ENCODE data around the gene PTN. TPM values are rescaled to one million over a fixed set of nuclear protein-coding genes. Genes with fewer than 3 reads are reported as not detected.
"Not testable (repeated sequence)": the region's sequence is repeated elsewhere in the genome, so short reads cannot be mapped to it uniquely, and the experiment has no call there.

PTN gene
- total RNA-seq, 1 experiment from 2014 or later = 0.35 TPM

- H3K4me1 Mint-ChIP-seq (ENCODE audit: low read depth, unreplicated experiment) = no peaks in the 10 kb centered on the region
- H3K27me3 Mint-ChIP-seq (ENCODE audit: unreplicated experiment) = no peaks in the 10 kb centered on the region
- no TSS peak for BruUV-seq (replicated peaks)
- DNase-seq = no peak
- H3K4me3 Mint-ChIP-seq (ENCODE audit: low read depth, unreplicated experiment) = no peak overlapping the region
- TF ChIP-seq CTCF (IDR thresholded peaks at IDR 0.05; ENCODE audit: unreplicated experiment) = no peak
- intact Hi-C loops (cut with micrococcal nuclease; ENCODE audit: unreplicated experiment) = no loop called here
- no peaks in the 10 kb centered on the region for H3K36me3 Mint-ChIP-seq (ENCODE audit: insufficient read depth, unreplicated experiment)
- peaks cover 7% of the 10 kb centered on the region for H3K9me3 Mint-ChIP-seq (ENCODE audit: low read depth, unreplicated experiment)
- CTCF ChIA-PET = interaction anchor here (0.6 kb wide), 1 partner anchor 67 kb away, joined by 11 read pairs; no protein-coding TSS in a partner anchor
- no peak overlapping the region for H3K27ac Mint-ChIP-seq (ENCODE audit: unreplicated experiment)
Observed at GRCh38 chr7:137241655-137242360, 101.7 kb downstream of the PTN start.

- BruUV-seq (replicated peaks); CTCF ChIA-PET; H3K36me3 Mint-ChIP-seq (ENCODE audit: insufficient read depth, unreplicated experiment); intact Hi-C loops (cut with micrococcal nuclease; ENCODE audit: unreplicated experiment); H3K9me3 Mint-ChIP-seq (ENCODE audit: low read depth, unreplicated experiment); H3K27me3 Mint-ChIP-seq (ENCODE audit: unreplicated experiment); H3K4me1 Mint-ChIP-seq (ENCODE audit: low read depth, unreplicated experiment); DNase-seq; H3K27ac Mint-ChIP-seq (ENCODE audit: unreplicated experiment); H3K4me3 Mint-ChIP-seq (ENCODE audit: low read depth, unreplicated experiment): not testable (repeated sequence)
Observed at GRCh38 chr7:137239186-137239585, 104.3 kb downstream of the PTN start.

- intact Hi-C loops (cut with micrococcal nuclease; ENCODE audit: unreplicated experiment) = no loop called here
- CTCF ChIA-PET = no interaction called here
- TF ChIP-seq CTCF (IDR thresholded peaks at IDR 0.05; ENCODE audit: unreplicated experiment) = no peak
- no peaks in the 10 kb centered on the region for H3K36me3 Mint-ChIP-seq (ENCODE audit: insufficient read depth, unreplicated experiment)
- H3K27ac Mint-ChIP-seq (ENCODE audit: unreplicated experiment) = no peak overlapping the region
- no peak for DNase-seq
- no peaks in the 10 kb centered on the region for H3K4me1 Mint-ChIP-seq (ENCODE audit: low read depth, unreplicated experiment)
- peaks cover 15% of the 10 kb centered on the region for H3K9me3 Mint-ChIP-seq (ENCODE audit: low read depth, unreplicated experiment)
- H3K4me3 Mint-ChIP-seq (ENCODE audit: low read depth, unreplicated experiment) = no peak overlapping the region
- BruUV-seq (replicated peaks) = no TSS peak
- no peaks in the 10 kb centered on the region for H3K27me3 Mint-ChIP-seq (ENCODE audit: unreplicated experiment)
Observed at GRCh38 chr7:137235434-137235833, 108.1 kb downstream of the PTN start.

- no peak for TF ChIP-seq CTCF (IDR thresholded peaks at IDR 0.05; ENCODE audit: unreplicated experiment)
- intact Hi-C loops (cut with micrococcal nuclease; ENCODE audit: unreplicated experiment) = no loop called here
- DNase-seq = no peak
- Mint-ChIP-seq H3K4me1 (ENCODE audit: low read depth, unreplicated experiment) (no peaks in the 10 kb centered on the region), H3K27me3 (ENCODE audit: unreplicated experiment) (no peaks in the 10 kb centered on the region), H3K27ac (ENCODE audit: unreplicated experiment) (no peak overlapping the region), H3K9me3 (ENCODE audit: low read depth, unreplicated experiment) (peaks cover 14% of the 10 kb centered on the region), H3K4me3 (ENCODE audit: low read depth, unreplicated experiment) (no peak overlapping the region), H3K36me3 (ENCODE audit: insufficient read depth, unreplicated experiment) (no peaks in the 10 kb centered on the region)
- CTCF ChIA-PET = no interaction called here
- BruUV-seq (replicated peaks) = no TSS peak
Observed at GRCh38 chr7:137231167-137231566, 112.4 kb downstream of the PTN start.

GRCh38 chr7:137221467-137221866, 122.1 kb downstream of the PTN start:
- Mint-ChIP-seq H3K36me3 (ENCODE audit: insufficient read depth, unreplicated experiment) (no peaks in the 10 kb centered on the region), H3K27ac (ENCODE audit: unreplicated experiment) (no peak overlapping the region), H3K9me3 (ENCODE audit: low read depth, unreplicated experiment) (peaks cover 13% of the 10 kb centered on the region), H3K4me1 (ENCODE audit: low read depth, unreplicated experiment) (no peaks in the 10 kb centered on the region), H3K27me3 (ENCODE audit: unreplicated experiment) (no peaks in the 10 kb centered on the region), H3K4me3 (ENCODE audit: low read depth, unreplicated experiment) (no peak overlapping the region)
- no TSS peak for BruUV-seq (replicated peaks)
- intact Hi-C loops (cut with micrococcal nuclease; ENCODE audit: unreplicated experiment) = no loop called here
- DNase-seq = no peak
- CTCF ChIA-PET = no interaction called here
- TF ChIP-seq CTCF (IDR thresholded peaks at IDR 0.05; ENCODE audit: unreplicated experiment) = no peak

Data from Calu3 (cell line).